ENCODE data around the gene CSTPP1. TPM values are rescaled to one million over a fixed set of nuclear protein-coding genes. Genes with fewer than 3 reads are reported as not detected.

Gene CSTPP1
- total and polyA plus RNA-seq, 2 of the 8 experiments (the other 6 are each of a cell fraction or from before 2014, with no cell fraction given) = 24.2 to 28.7 TPM

- TF ChIP-seq, protein P1, sequence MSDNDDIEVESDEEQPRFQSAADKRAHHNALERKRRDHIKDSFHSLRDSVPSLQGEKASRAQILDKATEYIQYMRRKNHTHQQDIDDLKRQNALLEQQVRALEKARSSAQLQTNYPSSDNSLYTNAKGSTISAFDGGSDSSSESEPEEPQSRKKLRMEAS (IDR thresholded peaks at IDR 0.05) = no peak
These were observed 135.3 kb downstream of the CSTPP1 start (continued) for GRCh38 chr11:47071791-47072261.
